NCI-H524 treated with DMSO at 0.1 percent for 48 hours (cell line): Measurements from ENCODE around the gene ATP1B1.
"Not testable (repeated sequence)": the region's sequence is repeated elsewhere in the genome, so short reads cannot be mapped to it uniquely, and the experiment has no call there.

Experiments
- DNase-seq: peaks from one replicate; lab custom pipeline; 2025; lab: John Stamatoyannopoulos, UW

Gene ATP1B1

GRCh38 chr1:169115891-169116585, 9.5 kb downstream of the ATP1B1 start:
- no peak for DNase-seq

- DNase-seq, result no peak
Measured at GRCh38 chr1:169117014-169117413, 10.5 kb downstream of the ATP1B1 start.

- DNase-seq, result no peak
Measured at GRCh38 chr1:169117599-169117998, 11.1 kb downstream of the ATP1B1 start.

GRCh38 chr1:169118227-169118626, 11.7 kb downstream of the ATP1B1 start:
- no peak for DNase-seq

GRCh38 chr1:169119405-169119804, 12.9 kb downstream of the ATP1B1 start:
- DNase-seq, result no peak

- DNase-seq, result no peak
Measured at GRCh38 chr1:169120066-169120465, 13.6 kb downstream of the ATP1B1 start.

- DNase-seq, result no peak
Measured at GRCh38 chr1:169121146-169121923, 14.8 kb downstream of the ATP1B1 start.

GRCh38 chr1:169122976-169123375, 16.5 kb downstream of the ATP1B1 start:
- no peak for DNase-seq

- no peak for DNase-seq
Measured at GRCh38 chr1:169124459-169124858, 18.0 kb downstream of the ATP1B1 start.

- DNase-seq, result not testable (repeated sequence)
Measured at GRCh38 chr1:169125597-169125996, 19.1 kb downstream of the ATP1B1 start.

GRCh38 chr1:169126335-169126734, 19.8 kb downstream of the ATP1B1 start:
- DNase-seq, result no peak

GRCh38 chr1:169127305-169127704, 20.8 kb downstream of the ATP1B1 start:
- DNase-seq, result no peak

- no peak for DNase-seq
Measured at GRCh38 chr1:169128562-169128961, 22.1 kb downstream of the ATP1B1 start.

- DNase-seq, result no peak
Measured at GRCh38 chr1:169129109-169129784, 22.8 kb downstream of the ATP1B1 start.

GRCh38 chr1:169130683-169131082, 24.2 kb downstream of the ATP1B1 start:
- DNase-seq, result no peak

GRCh38 chr1:169132512-169133227, 26.2 kb downstream of the ATP1B1 start:
- no peak for DNase-seq

- no peak for DNase-seq
Measured at GRCh38 chr1:169133228-169133576, 26.7 kb downstream of the ATP1B1 start.

GRCh38 chr1:169133801-169134502, 27.5 kb downstream of the ATP1B1 start:
- DNase-seq, result no peak

GRCh38 chr1:169137357-169137756, 30.9 kb downstream of the ATP1B1 start:
- no peak for DNase-seq

GRCh38 chr1:169138866-169139670, 32.6 kb downstream of the ATP1B1 start:
- no peak for DNase-seq

GRCh38 chr1:169141356-169141755, 34.9 kb downstream of the ATP1B1 start:
- DNase-seq, result no peak
